ENCODE results near the gene GRM7. TPM values are rescaled to one million over a fixed set of nuclear protein-coding genes. Genes with fewer than 3 reads are reported as not detected.

The GRM7 gene
- total RNA-seq, 1 experiment from 2014 or later = not detected

DNA sequence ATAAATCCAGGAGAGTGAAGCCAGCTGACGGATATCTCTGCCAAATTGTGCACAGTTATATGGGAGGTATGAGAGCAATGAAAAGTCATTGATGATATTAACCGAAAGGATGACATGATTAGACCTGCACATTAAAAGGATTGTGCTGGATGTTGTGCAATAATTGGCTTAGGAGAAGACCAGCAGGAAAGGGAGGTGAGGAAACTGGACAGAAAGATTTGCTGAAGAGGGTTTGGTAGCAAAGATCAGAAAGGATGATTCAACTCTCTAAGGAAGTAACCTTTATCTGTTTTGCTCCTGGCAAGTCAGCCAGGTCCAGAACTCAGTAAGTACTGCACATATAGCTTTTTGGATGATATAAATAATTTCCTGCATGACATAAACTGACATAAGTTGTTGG is 704.7 kb downstream of the GRM7 start:
- no TSS peak for BruUV-seq (replicated peaks)
- ChIA-PET CTCF (no interaction called here), POLR2A (ENCODE audit: low non-redundant PET) (no interaction called here)
- Histone ChIP-seq H3K9me3 (ENCODE audit: low read depth, low read length, poor library complexity, severe bottlenecking) (no peaks in the 10 kb centered on the region), H3K4me3 (ENCODE audit: low read depth, low read length, poor library complexity, severe bottlenecking) (no peak overlapping the region), H3K27ac (ENCODE audit: low read depth, low read length, poor library complexity, severe bottlenecking) (no peak overlapping the region), H3K4me1 (ENCODE audit: insufficient read depth, low read length, poor library complexity, severe bottlenecking) (no peaks in the 10 kb centered on the region), H3K36me3 (ENCODE audit: insufficient read depth, low read length, poor library complexity, severe bottlenecking) (no peaks in the 10 kb centered on the region), H3K27me3 (replicated peaks; ENCODE audit: insufficient read depth, low read depth, low read length, poor library complexity) (no peaks in the 10 kb centered on the region)
- TF ChIP-seq, protein P1, sequence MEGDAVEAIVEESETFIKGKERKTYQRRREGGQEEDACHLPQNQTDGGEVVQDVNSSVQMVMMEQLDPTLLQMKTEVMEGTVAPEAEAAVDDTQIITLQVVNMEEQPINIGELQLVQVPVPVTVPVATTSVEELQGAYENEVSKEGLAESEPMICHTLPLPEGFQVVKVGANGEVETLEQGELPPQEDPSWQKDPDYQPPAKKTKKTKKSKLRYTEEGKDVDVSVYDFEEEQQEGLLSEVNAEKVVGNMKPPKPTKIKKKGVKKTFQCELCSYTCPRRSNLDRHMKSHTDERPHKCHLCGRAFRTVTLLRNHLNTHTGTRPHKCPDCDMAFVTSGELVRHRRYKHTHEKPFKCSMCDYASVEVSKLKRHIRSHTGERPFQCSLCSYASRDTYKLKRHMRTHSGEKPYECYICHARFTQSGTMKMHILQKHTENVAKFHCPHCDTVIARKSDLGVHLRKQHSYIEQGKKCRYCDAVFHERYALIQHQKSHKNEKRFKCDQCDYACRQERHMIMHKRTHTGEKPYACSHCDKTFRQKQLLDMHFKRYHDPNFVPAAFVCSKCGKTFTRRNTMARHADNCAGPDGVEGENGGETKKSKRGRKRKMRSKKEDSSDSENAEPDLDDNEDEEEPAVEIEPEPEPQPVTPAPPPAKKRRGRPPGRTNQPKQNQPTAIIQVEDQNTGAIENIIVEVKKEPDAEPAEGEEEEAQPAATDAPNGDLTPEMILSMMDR (conservative IDR thresholded peaks at IDR 0.05; ENCODE audit: low read depth, low read length) = no peak
- no peak for TF ChIP-seq EZH2 (IDR thresholded peaks at IDR 0.05; ENCODE audit: borderline replicate concordance, low read depth, low read length, poor library complexity, severe bottlenecking)
- intact Hi-C loops (cut with micrococcal nuclease; ENCODE audit: unreplicated experiment) = no loop called here
- DNase-seq (ENCODE audit: low spot score) = no peak

DNA sequence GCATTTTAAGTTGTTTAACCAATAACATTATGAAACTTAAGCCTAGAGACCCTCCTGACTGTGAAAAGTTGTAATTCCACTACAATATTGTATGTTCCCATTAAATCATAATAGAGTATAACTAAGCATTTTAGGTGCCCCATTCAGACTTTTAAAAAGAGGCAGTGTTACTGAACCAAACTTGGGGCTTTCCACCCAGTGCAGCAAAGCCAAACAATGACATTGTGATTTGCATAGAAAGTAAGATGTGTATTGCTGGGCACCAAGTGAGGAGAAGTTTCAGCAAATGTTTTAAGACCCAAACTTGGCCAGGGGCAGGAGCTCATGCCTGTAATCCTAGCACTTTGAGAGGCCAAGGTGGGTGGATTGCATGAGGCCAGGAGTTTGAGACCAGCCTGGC is 706.2 kb downstream of the GRM7 start:
- TF ChIP-seq EZH2 (IDR thresholded peaks at IDR 0.05; ENCODE audit: borderline replicate concordance, low read depth, low read length, poor library complexity, severe bottlenecking) = no peak
- TF ChIP-seq, protein P1 (conservative IDR thresholded peaks at IDR 0.05; ENCODE audit: low read depth, low read length) = no peak
- POLR2A ChIA-PET (ENCODE audit: low non-redundant PET) = no interaction called here
- H3K27me3 ChIP-seq (replicated peaks; ENCODE audit: insufficient read depth, low read depth, low read length, poor library complexity) = no peaks in the 10 kb centered on the region
- H3K9me3 ChIP-seq (ENCODE audit: low read depth, low read length, poor library complexity, severe bottlenecking) = no peaks in the 10 kb centered on the region
- intact Hi-C loops (cut with micrococcal nuclease; ENCODE audit: unreplicated experiment) = no loop called here
- H3K4me3 ChIP-seq (ENCODE audit: low read depth, low read length, poor library complexity, severe bottlenecking) = no peak overlapping the region
- CTCF ChIA-PET = no interaction called here
- DNase-seq (ENCODE audit: low spot score) = no peak
- no peaks in the 10 kb centered on the region for H3K4me1 ChIP-seq (ENCODE audit: insufficient read depth, low read length, poor library complexity, severe bottlenecking)
- BruUV-seq (replicated peaks) = no TSS peak
- no peaks in the 10 kb centered on the region for H3K36me3 ChIP-seq (ENCODE audit: insufficient read depth, low read length, poor library complexity, severe bottlenecking)
- no peak overlapping the region for H3K27ac ChIP-seq (ENCODE audit: low read depth, low read length, poor library complexity, severe bottlenecking)

DNA sequence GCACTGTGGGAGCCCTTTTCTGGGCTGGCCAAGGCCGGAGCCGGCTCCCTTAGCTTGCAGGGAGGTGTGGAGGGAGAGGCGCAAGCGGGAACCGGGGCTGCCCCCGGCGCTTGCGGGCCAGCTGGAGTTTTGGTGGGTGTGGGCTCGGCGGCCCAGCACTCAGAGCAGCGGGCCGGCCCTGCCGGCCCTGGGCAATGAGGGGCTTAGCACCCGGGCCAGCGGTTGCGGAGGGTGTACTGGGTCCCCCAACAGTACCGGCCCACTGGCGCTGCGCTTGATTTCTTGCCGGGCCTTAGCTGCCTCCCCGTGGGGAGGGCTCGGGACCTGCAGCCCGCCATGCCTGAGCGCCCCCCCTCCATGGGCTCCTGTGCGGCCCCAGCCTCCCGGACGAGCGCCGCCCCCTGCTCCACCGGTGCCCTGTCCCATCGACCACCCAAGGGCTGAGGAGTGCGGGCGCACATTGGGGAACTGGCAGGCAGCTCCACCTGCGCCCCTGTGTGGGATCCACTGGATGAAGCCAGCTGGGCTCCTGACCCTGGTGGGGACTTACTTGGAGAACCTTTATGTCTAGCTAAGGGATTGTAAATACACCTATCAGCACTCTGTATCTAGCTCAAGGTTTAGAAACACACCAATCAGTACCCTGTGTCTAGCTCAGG is 707.7 kb downstream of the GRM7 start:
- no peak overlapping the region for H3K27ac ChIP-seq (ENCODE audit: low read depth, low read length, poor library complexity, severe bottlenecking)
- CTCF ChIA-PET = no interaction called here
- no peaks in the 10 kb centered on the region for H3K4me1 ChIP-seq (ENCODE audit: insufficient read depth, low read length, poor library complexity, severe bottlenecking)
- DNase-seq (ENCODE audit: low spot score) = no peak
- POLR2A ChIA-PET (ENCODE audit: low non-redundant PET) = no interaction called here
- intact Hi-C loops (cut with micrococcal nuclease; ENCODE audit: unreplicated experiment) = no loop called here
- TF ChIP-seq EZH2 (IDR thresholded peaks at IDR 0.05; ENCODE audit: borderline replicate concordance, low read depth, low read length, poor library complexity, severe bottlenecking) = no peak
- TF ChIP-seq, protein P1 (conservative IDR thresholded peaks at IDR 0.05; ENCODE audit: low read depth, low read length) = no peak
- H3K27me3 ChIP-seq (replicated peaks; ENCODE audit: insufficient read depth, low read depth, low read length, poor library complexity) = no peaks in the 10 kb centered on the region
- no TSS peak for BruUV-seq (replicated peaks)
- no peaks in the 10 kb centered on the region for H3K36me3 ChIP-seq (ENCODE audit: insufficient read depth, low read length, poor library complexity, severe bottlenecking)
- no peaks in the 10 kb centered on the region for H3K9me3 ChIP-seq (ENCODE audit: low read depth, low read length, poor library complexity, severe bottlenecking)
- H3K4me3 ChIP-seq (ENCODE audit: low read depth, low read length, poor library complexity, severe bottlenecking) = no peak overlapping the region

Data from A673 (cell line).